Measurements from ENCODE around the gene PLEKHM2.

PLEKHM2 gene

DNA sequence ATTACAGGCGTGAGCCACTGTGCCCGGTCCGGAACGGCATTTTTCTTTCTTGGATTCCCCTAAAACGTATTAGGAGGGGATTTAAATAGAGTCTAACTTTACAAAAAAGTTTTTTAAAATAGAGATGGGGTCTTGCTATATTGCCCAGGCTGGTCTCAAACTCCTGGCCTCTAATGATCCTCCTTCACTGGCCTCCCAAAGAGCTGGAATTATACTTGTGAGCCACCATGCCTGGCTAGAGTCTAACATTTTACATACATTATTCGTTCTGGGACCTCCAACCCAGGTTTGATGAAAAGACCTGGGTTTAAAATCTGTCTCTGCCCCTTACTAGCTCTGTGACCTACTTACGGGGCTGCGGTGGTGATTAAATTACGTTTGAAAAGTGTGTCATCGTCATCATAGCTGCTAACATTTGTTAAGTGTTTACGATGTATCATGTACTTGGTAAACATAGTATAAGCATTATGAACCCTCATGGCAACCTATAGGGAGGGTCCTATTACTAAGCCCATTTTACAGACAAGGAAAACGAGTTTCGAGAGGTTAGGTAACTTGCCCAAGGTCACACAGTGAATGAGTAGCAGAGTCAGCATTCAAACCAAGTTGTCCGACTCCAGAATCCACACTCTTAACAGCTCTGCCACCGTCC is 24.5 kb downstream of the PLEKHM2 start:
- H2BK120ac ChIP-seq (ENCODE audit: low read depth, low read length) = no peak overlapping the region

DNA sequence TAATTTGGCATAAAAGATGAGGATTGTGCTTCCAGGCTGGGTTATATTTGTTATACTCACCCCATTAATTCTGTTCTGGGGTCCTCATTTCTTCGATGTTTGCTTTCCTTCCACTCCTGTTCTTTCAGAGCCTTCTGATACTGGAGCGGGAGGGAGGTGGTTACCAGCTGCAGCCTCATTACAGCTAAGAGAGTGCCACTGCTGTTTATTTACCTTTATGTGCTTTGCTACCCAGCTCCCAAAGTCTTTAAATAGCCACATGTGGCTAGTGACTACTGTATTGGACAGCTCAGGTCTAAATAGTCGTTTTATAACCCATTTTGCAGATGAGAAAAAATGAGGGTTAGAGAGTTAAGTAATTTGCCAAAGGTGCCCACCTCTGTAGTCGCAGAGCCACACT is 25.1 kb downstream of the PLEKHM2 start:
- no peak overlapping the region for H2AFZ ChIP-seq (ENCODE audit: low read length)
- H3K27me3 ChIP-seq (ENCODE audit: control insufficient read depth in 3 of 3, insufficient read depth in 3 of 3, low read depth in 1 of 3, low read length in 3 of 3) = no peaks in the 10 kb centered on the region
- H2BK120ac ChIP-seq (ENCODE audit: low read depth, low read length) = no peak overlapping the region
- H3K14ac ChIP-seq (ENCODE audit: low read length) = no peak overlapping the region
- no peak overlapping the region for H3K27ac ChIP-seq (replicated peaks; ENCODE audit: low read length)
- no peak overlapping the region for H3K4me3 ChIP-seq (ENCODE audit: low read length in 2 of 2)
- H3K36me3 ChIP-seq (replicated peaks in 1 of 2; ENCODE audit: control insufficient read depth in 2 of 2, insufficient read depth in 2 of 2, low read length in 2 of 2) = peaks cover 0 to 9% of the 10 kb centered on the region in 2 donors
- no peaks in the 10 kb centered on the region for H3K4me1 ChIP-seq (ENCODE audit: control insufficient read depth in 2 of 2, insufficient read depth in 1 of 2, low read depth in 1 of 2, low read length in 2 of 2)
- H2AK5ac ChIP-seq (ENCODE audit: low read depth, low read length) = no peak overlapping the region
- H4K91ac ChIP-seq (ENCODE audit: low read depth, low read length, poor library complexity) = no peak overlapping the region
- peaks cover 1% of the 10 kb centered on the region for H3K79me1 ChIP-seq (ENCODE audit: low read depth, low read length)
- no peak overlapping the region for H3K18ac ChIP-seq (ENCODE audit: low read length)
- no peak overlapping the region for H2BK15ac ChIP-seq (ENCODE audit: low read length)
- H4K8ac ChIP-seq (ENCODE audit: low read depth, low read length) = no peak overlapping the region
- H3K23ac ChIP-seq (ENCODE audit: low read depth, low read length, poor library complexity) = no peak overlapping the region
- DNase-seq (ENCODE audit: low spot score) = no peak
- H3K4me2 ChIP-seq (ENCODE audit: insufficient read depth, low read length, poor library complexity, severe bottlenecking) = no peak overlapping the region
- H2BK5ac ChIP-seq (ENCODE audit: low read length) = no peak overlapping the region
- H3K4ac ChIP-seq (ENCODE audit: low read length) = no peak overlapping the region
- H2BK12ac ChIP-seq (ENCODE audit: low read length) = no peak overlapping the region
- H3K9me3 ChIP-seq (replicated peaks in 1 of 2; ENCODE audit: control insufficient read depth in 2 of 2, insufficient read depth in 1 of 2, low read depth in 1 of 2, low read length in 2 of 2) = no peaks in the 10 kb centered on the region
- no peak overlapping the region for H3K9ac ChIP-seq (ENCODE audit: low read depth, low read length, poor library complexity)
- WGBS, 2 donors (ENCODE audit: extremely low coverage in 2 of 2, insufficient read length in 2 of 2, insufficient replicate concordance in 1 of 2) = no CpG with 5 or more reads among the region's 4 CpGs

More for the DNA sequence above, 24.5 kb downstream of the PLEKHM2 start:
- H3K9me3 ChIP-seq (replicated peaks in 1 of 2; ENCODE audit: control insufficient read depth in 2 of 2, insufficient read depth in 1 of 2, low read depth in 1 of 2, low read length in 2 of 2) = no peaks in the 10 kb centered on the region
- peaks cover 0 to 2% of the 10 kb centered on the region in 2 donors for H3K4me1 ChIP-seq (ENCODE audit: control insufficient read depth in 2 of 2, insufficient read depth in 1 of 2, low read depth in 1 of 2, low read length in 2 of 2)
- no peak overlapping the region for H2BK12ac ChIP-seq (ENCODE audit: low read length)
- no peak overlapping the region for H2BK5ac ChIP-seq (ENCODE audit: low read length)
- peaks cover 0 to 9% of the 10 kb centered on the region in 2 donors for H3K36me3 ChIP-seq (replicated peaks in 1 of 2; ENCODE audit: control insufficient read depth in 2 of 2, insufficient read depth in 2 of 2, low read length in 2 of 2)
- H3K23ac ChIP-seq (ENCODE audit: low read depth, low read length, poor library complexity) = no peak overlapping the region
- H3K4ac ChIP-seq (ENCODE audit: low read length) = no peak overlapping the region
- H2AK5ac ChIP-seq (ENCODE audit: low read depth, low read length) = no peak overlapping the region
- no peak overlapping the region for H3K18ac ChIP-seq (ENCODE audit: low read length)
- H3K27me3 ChIP-seq (ENCODE audit: control insufficient read depth in 3 of 3, insufficient read depth in 3 of 3, low read depth in 1 of 3, low read length in 3 of 3) = no peaks in the 10 kb centered on the region
- no peak for DNase-seq (ENCODE audit: low spot score)
- WGBS, 2 donors (ENCODE audit: extremely low coverage in 2 of 2, insufficient read length in 2 of 2, insufficient replicate concordance in 1 of 2) = no CpG with 5 or more reads among the region's 15 CpGs
- H3K9ac ChIP-seq (ENCODE audit: low read depth, low read length, poor library complexity) = no peak overlapping the region
- H3K4me2 ChIP-seq (ENCODE audit: insufficient read depth, low read length, poor library complexity, severe bottlenecking) = no peak overlapping the region
- no peak overlapping the region for H3K14ac ChIP-seq (ENCODE audit: low read length)
- H4K8ac ChIP-seq (ENCODE audit: low read depth, low read length) = no peak overlapping the region
- H2AFZ ChIP-seq (ENCODE audit: low read length) = no peak overlapping the region
- H3K4me3 ChIP-seq (ENCODE audit: low read length in 2 of 2) = no peak overlapping the region
- no peak overlapping the region for H2BK15ac ChIP-seq (ENCODE audit: low read length)
- H3K27ac ChIP-seq (replicated peaks; ENCODE audit: low read length) = no peak overlapping the region
- H4K91ac ChIP-seq (ENCODE audit: low read depth, low read length, poor library complexity) = no peak overlapping the region
- H3K79me1 ChIP-seq (ENCODE audit: low read depth, low read length) = peaks cover 1% of the 10 kb centered on the region

DNA sequence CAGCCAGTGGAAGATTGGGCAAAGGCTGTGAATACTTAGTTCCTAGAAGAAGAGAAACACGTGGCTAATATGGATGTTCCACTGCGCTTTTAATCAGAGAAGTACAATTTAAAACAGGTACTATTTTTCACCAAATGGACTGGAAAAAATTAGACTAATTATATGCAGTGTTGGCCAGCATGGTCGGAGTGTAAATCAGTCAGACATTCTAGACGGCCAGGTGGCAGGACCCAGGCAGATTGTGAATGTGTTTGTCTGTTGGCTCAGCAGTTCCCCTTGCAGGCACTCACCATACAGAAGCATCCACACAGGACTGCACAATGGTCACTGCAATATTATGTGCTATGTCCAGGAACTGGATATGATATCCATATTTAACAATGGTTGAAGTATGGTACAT is 28.0 kb downstream of the PLEKHM2 start:
- no CpG with 5 or more reads among the region's 4 CpGs for WGBS, 2 donors (ENCODE audit: extremely low coverage in 2 of 2, insufficient read length in 2 of 2, insufficient replicate concordance in 1 of 2)
- Histone ChIP-seq H3K4me3 (ENCODE audit: low read length in 2 of 2) (peak overlapping the region in 1 of 2 donors; percentile 64), H3K4ac (ENCODE audit: low read length) (no peak overlapping the region), H3K36me3 (replicated peaks in 1 of 2; ENCODE audit: control insufficient read depth in 2 of 2, insufficient read depth in 2 of 2, low read length in 2 of 2) (peaks cover 11 to 17% of the 10 kb centered on the region in 2 donors), H3K14ac (ENCODE audit: low read length) (no peak overlapping the region), H2BK12ac (ENCODE audit: low read length) (no peak overlapping the region), H2AK5ac (ENCODE audit: low read depth, low read length) (no peak overlapping the region), H4K8ac (ENCODE audit: low read depth, low read length) (no peak overlapping the region), H3K18ac (ENCODE audit: low read length) (no peak overlapping the region), H3K79me1 (ENCODE audit: low read depth, low read length) (peaks cover 2% of the 10 kb centered on the region), H4K91ac (ENCODE audit: low read depth, low read length, poor library complexity) (no peak overlapping the region), H3K27ac (replicated peaks; ENCODE audit: low read length) (no peak overlapping the region), H3K4me1 (ENCODE audit: control insufficient read depth in 2 of 2, insufficient read depth in 1 of 2, low read depth in 1 of 2, low read length in 2 of 2) (no peaks in the 10 kb centered on the region), H3K27me3 (ENCODE audit: control insufficient read depth in 3 of 3, insufficient read depth in 3 of 3, low read depth in 1 of 3, low read length in 3 of 3) (no peaks in the 10 kb centered on the region), H3K9ac (ENCODE audit: low read depth, low read length, poor library complexity) (no peak overlapping the region), H2BK5ac (ENCODE audit: low read length) (no peak overlapping the region), H2BK120ac (ENCODE audit: low read depth, low read length) (no peak overlapping the region), H2AFZ (ENCODE audit: low read length) (no peak overlapping the region), H3K23ac (ENCODE audit: low read depth, low read length, poor library complexity) (no peak overlapping the region), H3K4me2 (ENCODE audit: insufficient read depth, low read length, poor library complexity, severe bottlenecking) (no peak overlapping the region), H3K9me3 (replicated peaks in 1 of 2; ENCODE audit: control insufficient read depth in 2 of 2, insufficient read depth in 1 of 2, low read depth in 1 of 2, low read length in 2 of 2) (no peaks in the 10 kb centered on the region), H2BK15ac (ENCODE audit: low read length) (no peak overlapping the region)
- no peak for DNase-seq (ENCODE audit: low spot score)

DNA sequence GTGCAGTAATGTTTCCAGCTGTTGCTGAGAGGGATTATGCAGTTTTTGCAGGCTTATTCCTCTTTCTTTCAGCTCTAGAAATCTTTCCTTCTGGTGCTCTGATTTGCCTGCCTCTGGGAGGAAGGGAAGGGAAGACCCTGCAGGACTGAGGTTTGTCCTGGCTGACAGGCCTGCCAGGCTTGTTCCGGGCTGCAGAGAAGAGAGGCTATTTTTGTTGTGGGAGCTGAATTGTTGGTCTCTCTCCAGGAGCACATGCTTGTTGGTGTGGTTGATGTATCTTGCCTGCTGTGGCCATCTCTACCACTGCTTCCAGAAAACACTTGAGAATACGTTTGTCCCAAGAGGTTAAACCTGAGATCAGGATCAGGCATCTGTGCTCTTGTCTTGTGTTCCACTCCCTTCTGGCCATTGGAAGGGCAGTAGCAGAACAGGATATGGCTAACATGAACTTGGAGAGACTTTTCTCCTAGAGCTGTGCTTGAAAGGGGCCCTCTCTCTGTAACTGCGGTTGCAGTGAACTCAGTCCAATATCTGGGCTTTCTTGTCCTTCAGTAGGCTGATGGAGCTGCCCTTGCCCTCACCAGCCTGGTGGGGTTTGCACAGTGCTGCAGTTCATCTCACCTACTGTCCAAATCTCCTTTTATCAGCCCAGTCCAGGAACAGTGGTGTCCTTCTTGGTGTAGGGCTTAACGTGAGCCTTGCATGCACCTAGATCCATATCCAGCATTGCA is 30.5 kb downstream of the PLEKHM2 start:
- no peak overlapping the region for H4K8ac ChIP-seq (ENCODE audit: low read depth, low read length)
- no peak overlapping the region for H3K4me2 ChIP-seq (ENCODE audit: insufficient read depth, low read length, poor library complexity, severe bottlenecking)
- H3K23ac ChIP-seq (ENCODE audit: low read depth, low read length, poor library complexity) = no peak overlapping the region
- peaks cover 0 to 6% (median 0%) of the 10 kb centered on the region in 3 experiments for H3K27me3 ChIP-seq (ENCODE audit: control insufficient read depth in 3 of 3, insufficient read depth in 3 of 3, low read depth in 1 of 3, low read length in 3 of 3)
- no peaks in the 10 kb centered on the region for H3K4me1 ChIP-seq (ENCODE audit: control insufficient read depth in 2 of 2, insufficient read depth in 1 of 2, low read depth in 1 of 2, low read length in 2 of 2)
- H2BK12ac ChIP-seq (ENCODE audit: low read length) = no peak overlapping the region
- no peaks in the 10 kb centered on the region for H3K9me3 ChIP-seq (replicated peaks in 1 of 2; ENCODE audit: control insufficient read depth in 2 of 2, insufficient read depth in 1 of 2, low read depth in 1 of 2, low read length in 2 of 2)
- H3K18ac ChIP-seq (ENCODE audit: low read length) = no peak overlapping the region
- no peak overlapping the region for H2AK5ac ChIP-seq (ENCODE audit: low read depth, low read length)
- no peak overlapping the region for H3K14ac ChIP-seq (ENCODE audit: low read length)
- no peak overlapping the region for H3K4me3 ChIP-seq (ENCODE audit: low read length in 2 of 2)
- no peak overlapping the region for H3K9ac ChIP-seq (ENCODE audit: low read depth, low read length, poor library complexity)
- no peak overlapping the region for H2BK120ac ChIP-seq (ENCODE audit: low read depth, low read length)
- no peak overlapping the region for H3K27ac ChIP-seq (replicated peaks; ENCODE audit: low read length)
- no CpG with 5 or more reads among the region's 4 CpGs for WGBS, 2 donors (ENCODE audit: extremely low coverage in 2 of 2, insufficient read length in 2 of 2, insufficient replicate concordance in 1 of 2)
- H3K36me3 ChIP-seq (replicated peaks in 1 of 2; ENCODE audit: control insufficient read depth in 2 of 2, insufficient read depth in 2 of 2, low read length in 2 of 2) = peaks cover 24 to 40% of the 10 kb centered on the region in 2 donors
- H4K91ac ChIP-seq (ENCODE audit: low read depth, low read length, poor library complexity) = no peak overlapping the region
- DNase-seq (ENCODE audit: low spot score) = no peak
- H3K79me1 ChIP-seq (ENCODE audit: low read depth, low read length) = peaks cover 2% of the 10 kb centered on the region
- H3K4ac ChIP-seq (ENCODE audit: low read length) = no peak overlapping the region
- H2BK5ac ChIP-seq (ENCODE audit: low read length) = no peak overlapping the region
- H2BK15ac ChIP-seq (ENCODE audit: low read length) = no peak overlapping the region
- H2AFZ ChIP-seq (ENCODE audit: low read length) = no peak overlapping the region
